GM21381 (cell line): ENCODE measurements around the gene PPP4R4.

Experiments
- ATAC-seq: cut with Tn5 transposase; IDR thresholded peaks from one replicate; pipeline ENCODE4 v1.9.1; 2021; ENCODE audit warnings: mild to moderate bottlenecking, moderate library complexity; ENCODE audit not compliant: unreplicated experiment

Gene PPP4R4

DNA sequence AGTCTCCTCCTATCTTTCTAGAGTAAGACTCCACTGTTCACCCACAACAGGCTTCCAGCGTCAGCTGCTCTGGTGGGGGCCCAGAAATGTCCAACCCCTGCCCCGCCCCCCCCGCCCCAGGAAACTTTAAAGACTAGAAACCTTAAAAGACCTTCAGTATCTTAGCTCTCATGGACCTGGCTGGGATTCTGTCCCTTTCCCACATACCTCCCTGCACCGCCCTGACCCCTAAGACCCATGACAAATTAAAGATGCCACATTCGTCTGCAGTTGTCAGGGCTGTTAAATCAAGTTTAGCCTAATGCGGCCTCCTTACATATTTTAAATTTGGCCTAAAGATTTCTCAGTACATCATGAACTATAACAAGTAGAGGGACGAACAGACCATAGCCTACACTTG is 129.0 kb downstream of the PPP4R4 start:
- ATAC-seq = no peak

DNA sequence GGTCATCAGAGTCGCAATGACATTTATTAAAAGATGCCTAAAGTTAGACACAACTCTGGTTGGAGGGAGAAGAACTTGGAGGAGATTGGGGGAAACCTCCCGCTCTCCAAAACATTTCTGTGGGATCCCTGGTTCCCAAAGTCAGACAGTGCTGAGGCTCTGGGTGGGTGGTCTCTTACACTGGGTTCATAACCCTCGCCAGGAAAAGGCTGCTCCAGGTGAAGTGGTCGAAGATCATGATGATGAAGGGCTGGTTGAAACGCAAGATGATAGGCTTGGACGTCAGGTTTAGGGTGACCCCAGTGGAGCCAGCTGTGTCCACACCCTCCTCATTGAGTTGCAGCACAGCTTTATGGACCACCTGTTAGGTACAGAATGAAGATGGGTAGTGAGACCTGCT is 130.1 kb downstream of the PPP4R4 start:
- ATAC-seq = no peak

DNA sequence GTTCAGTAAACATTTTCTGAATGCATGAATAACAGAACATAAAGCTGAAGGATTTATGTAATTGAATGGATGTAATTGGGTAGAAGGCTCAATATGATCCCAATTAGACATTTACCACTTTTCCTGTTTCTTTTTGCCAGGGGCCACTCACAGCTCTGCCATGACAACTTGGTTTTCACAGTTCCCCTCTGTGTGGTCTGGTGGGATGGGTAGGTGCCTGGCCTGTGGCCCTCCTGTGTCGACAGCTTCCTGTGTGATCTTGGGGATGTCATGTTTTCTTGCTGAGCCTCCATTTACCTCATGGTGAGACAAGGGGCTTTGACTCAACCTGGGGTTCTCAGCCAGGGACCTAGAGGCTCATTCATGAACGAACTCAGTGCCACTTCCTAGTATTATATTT is 131.5 kb downstream of the PPP4R4 start:
- ATAC-seq = no peak

DNA sequence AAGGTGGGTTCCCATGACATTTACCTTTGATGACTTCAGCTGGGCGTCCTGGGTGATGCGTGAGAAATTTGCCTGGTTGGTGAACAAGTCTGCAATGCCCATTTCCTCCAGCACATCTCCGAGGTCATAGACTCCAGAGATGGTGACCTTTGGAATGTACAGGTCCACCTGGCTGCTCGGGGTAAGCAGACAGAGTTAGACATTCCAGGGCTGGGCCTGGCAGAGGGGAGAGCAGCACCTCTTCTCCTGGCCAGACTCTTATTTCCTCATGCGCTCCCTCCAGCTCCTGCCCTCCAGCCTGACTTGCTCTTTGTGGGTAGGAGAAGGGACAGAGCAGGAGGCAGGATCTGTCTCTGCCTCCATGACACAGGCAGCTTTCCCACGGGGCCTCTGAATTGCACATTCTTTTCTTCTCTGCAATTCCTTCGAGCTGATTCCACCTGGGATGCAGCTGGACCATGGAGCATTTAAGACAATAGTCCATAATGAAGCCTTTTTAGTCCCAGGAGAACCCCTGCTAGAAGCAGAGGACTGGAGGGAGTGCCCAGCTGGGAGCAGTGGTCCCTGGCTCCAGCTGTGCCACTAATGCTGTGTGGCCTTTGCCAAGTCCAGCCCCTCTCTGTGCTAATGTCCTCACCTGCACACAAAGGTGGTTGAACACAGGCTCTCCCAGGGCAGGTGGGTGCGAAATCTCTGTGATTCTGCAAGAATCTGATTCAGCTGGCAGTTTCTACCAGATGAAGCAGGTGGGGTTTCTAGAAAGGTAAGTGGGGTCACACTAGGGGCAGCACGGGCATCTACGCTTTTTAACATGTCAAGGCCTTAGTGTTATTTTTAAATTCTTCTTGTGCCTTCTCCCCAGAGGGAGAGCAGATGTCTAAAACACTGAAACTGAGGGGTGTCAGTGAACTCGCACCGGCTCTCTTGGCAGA is 132.2 kb downstream of the PPP4R4 start:
- no peak for ATAC-seq

DNA sequence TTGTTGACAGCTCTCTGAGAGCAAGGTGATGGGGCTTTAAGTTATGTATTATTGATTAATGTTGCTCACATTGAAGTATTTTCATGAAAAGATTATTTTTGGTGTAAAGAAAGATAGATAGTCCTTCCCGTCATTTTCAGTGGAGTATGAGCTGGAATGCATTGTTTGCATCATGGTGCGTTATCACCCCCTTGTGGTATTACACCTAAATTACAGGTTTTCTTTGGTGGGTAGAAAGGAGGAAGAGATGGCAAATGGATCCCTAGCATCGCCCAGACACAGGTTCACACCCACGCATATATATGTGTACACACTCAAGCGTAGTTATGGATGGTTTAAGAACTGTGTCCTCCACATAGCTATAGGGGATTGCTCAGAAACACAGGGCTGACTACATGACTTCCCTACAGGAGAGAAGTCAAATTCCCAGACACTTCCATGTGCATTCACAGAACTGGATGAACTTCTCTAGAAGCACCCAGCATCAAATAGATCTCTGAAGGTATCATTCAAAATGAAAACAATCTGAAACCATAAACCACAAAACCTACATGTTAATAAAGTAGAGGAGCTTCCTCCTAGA is 133.4 kb downstream of the PPP4R4 start:
- ATAC-seq = no peak

DNA sequence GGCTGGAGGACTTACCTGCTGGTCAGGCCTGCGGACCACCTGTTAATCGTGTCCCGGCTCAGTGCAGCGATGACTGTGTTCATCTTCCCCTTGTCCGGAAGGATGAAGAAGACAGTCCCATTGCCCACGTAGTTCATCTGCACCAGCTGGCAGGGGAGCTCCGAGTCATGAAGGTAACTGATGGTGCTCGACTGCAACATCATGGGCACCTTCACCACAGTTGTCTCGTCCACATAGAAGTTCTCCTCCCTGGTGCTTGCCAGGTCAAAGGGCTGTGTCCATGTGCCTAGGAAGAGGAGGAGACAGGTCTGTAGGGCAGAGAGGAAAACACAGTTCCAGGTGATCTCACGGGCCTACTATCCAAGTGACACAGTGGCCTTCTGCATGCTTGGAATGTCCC is 135.6 kb downstream of the PPP4R4 start:
- ATAC-seq = no peak

DNA sequence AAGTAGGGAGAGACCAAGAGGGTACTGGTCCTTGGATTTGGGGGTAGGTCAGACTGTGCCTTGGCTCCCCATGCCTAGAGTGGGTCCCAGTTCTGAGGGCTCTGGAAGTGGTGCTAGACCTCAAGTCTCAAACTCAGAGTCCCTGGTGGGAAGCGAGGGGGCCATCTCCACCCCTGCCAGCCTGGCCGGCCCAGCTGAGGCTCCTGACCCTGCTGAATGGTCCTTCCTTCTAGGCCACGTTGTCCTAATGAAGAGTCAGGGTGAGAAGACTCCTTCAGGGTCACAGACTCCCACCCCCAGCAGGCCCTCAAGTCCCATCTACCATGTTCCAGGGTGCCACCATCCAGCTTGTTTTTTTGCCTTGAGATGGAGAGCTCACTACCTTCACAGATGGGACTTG is 136.1 kb downstream of the PPP4R4 start:
- ATAC-seq = no peak

DNA sequence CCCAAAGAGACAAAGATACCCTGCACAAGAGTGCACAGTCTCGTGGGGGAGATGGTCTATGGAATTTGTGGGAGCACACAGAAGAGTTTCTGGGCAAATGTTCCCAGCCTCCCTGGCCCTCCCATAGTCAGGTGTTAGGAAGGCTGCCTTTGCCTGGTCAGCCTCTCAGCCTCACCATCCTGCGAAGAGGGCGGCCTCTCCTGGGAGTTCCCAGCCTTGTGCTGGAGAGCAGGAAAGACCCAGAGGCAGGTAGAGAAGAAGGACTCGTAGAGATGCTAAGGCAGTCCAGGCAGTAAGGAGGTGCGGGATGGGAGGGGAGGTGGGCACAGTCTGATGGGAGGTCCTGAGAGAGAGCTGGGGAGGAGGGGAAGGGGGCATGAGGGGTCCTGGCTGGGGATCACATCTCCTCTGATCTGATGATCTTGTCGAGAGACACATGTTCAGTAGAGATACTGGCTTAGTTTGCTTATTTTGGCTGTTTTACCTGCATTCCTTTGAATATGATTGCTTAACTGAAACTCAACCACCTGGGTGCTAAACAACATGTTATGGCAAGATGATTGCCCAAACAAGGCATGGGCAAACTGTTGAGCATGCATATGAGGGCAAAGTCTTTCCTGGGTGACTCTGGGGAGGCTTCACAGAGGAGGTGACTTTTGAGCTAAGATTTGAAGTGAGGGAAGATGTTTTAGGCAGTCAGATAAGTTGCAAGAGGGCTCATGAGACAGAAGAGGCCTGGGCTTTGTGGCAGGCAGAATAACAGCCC is 138.5 kb downstream of the PPP4R4 start:
- no peak for ATAC-seq

DNA sequence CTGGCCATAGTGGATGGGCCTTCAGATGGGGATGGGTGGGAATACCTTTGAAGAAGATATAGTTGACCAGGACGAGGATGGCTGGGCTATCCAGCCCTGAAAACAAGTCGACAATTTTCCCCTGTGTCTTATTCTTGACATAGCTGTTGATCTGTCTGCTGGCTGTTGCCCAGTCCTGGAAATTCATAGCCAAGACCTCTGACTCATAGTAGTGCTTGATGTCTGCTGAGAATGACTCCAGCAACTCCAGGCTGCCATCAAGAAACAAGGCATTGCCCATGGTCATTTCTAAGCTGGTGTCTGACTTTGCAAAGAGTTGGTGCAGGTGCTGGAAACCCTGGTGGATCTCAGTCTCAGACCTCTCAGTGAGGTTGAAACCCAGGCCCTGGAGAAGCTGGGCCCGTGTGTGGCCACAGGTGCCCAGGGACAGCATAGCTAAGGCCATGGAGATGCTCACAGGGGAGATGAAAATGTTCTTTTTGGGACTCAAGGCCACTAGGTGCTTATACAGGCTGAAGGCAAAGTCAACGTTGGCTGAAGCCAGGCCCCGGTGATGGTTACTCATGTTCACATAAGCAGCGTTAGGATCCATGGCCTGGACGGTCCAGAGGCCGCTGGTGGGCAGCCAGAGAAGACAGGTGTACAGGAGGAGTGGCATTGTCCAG is 140.0 kb downstream of the PPP4R4 start:
- ATAC-seq = no peak

DNA sequence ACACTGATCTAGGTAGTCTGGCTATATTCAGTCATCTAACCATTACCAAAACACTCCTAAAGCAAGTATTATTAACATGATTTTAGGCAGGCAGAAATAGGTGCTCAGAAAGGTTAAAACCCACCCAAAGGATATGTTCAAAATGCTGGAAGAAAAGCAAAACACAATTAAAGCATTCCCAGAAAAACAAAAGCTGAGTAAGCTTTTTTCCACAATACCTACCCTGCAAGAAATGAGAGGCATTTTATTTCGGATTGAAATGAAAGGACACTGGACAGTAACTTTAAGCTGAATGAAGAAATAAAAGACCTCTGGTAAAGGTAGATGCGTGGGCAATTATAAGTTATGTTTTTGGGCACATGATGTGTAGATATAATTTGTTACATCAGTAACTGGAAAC is 140.8 kb downstream of the PPP4R4 start:
- ATAC-seq = no peak

DNA sequence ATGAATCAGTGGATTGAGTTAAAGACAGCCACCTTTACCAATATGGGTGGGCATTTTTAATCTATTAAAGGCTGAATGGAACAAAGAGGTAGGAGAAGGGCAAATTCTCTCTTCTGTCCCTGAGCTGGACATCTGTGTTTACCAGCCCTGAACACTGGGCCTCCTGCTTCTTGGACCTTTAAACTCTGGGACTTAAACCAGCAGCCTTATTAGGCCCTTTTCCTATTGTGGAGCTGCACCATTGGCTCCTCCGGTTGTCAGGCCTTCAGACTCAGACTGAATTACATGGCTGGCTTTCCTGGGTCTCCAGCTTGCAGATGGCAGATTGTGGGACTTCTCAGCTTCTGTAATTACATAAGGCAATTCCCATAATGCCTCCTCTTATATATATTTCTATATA is 142.6 kb downstream of the PPP4R4 start:
- ATAC-seq = no peak

DNA sequence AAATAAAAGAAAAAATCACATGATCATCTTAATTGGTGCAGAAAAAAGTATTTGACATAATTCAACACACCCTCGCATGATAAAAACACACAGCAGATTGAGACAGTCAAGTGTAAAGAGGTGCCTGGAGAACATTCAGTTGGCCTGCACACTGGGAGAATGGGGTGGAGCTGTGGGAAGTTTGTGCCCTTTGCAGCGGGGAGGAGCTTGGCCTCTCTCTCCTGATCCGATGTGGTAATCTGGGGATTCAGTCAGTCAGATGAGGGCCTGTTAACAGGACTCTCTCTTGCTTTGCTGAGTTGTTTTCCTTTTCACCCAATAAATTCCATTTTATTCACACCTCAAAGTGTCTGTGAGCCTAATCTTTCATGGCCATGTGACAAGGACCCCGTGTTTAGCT is 143.1 kb downstream of the PPP4R4 start:
- no peak for ATAC-seq

DNA sequence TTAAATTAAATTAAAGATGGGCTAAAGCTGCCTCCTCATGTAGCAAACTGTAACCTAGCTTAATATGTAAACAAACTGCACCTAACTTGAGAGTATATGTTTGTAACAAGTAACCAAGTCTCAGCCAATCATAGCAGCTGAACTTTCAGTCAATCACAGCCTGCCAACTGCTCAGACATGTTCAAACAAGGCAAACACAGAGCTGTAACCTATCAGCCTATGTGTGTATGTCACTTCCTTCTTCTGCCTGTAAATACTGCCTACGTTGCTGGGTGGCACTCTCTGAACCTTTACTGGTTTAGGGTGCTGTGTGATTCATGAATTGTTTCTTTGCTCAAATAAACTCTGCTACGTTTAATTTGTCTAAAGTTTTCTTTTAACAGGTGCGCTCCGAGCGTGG is 146.1 kb downstream of the PPP4R4 start:
- no peak for ATAC-seq

DNA sequence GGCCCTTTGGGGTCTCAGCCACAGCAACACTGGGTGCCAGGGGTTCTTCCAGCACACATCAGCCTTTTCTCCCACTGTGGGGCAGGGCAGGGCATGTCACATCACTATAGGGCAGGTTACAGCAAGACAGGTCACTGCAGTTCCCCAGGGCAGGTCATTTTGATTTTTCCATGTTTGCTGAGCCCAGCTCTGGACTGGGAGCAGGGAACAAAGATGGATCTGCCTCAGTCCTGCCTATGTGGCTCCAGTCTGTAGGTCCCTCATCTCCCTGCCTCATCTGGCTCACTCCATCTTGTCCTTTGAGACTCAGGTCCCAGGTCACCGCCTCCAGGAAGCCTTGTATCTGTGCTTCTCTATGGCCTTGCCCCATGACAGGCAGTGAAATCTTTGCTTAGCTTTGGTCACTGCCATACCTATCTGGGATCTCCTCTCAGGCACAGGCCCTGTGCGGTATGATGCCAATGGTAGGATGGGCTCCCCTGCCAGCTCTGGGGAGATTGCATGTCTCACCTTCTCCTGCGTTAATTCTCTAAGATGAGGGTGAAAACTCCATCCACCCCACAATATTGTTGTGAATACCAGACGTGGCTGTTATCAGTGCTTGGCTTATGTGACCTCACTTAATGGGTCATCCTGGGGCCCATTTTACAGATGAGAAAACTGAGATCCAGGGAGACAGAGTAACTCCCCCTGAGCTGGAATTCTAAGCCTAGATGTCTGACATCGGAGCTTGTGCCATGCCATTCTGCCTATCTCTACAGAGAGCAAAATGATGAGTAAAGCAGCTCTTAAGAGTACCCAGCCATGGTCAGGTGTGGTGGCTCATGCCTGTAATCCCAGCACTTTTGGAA is 147.5 kb downstream of the PPP4R4 start:
- ATAC-seq = no peak

DNA sequence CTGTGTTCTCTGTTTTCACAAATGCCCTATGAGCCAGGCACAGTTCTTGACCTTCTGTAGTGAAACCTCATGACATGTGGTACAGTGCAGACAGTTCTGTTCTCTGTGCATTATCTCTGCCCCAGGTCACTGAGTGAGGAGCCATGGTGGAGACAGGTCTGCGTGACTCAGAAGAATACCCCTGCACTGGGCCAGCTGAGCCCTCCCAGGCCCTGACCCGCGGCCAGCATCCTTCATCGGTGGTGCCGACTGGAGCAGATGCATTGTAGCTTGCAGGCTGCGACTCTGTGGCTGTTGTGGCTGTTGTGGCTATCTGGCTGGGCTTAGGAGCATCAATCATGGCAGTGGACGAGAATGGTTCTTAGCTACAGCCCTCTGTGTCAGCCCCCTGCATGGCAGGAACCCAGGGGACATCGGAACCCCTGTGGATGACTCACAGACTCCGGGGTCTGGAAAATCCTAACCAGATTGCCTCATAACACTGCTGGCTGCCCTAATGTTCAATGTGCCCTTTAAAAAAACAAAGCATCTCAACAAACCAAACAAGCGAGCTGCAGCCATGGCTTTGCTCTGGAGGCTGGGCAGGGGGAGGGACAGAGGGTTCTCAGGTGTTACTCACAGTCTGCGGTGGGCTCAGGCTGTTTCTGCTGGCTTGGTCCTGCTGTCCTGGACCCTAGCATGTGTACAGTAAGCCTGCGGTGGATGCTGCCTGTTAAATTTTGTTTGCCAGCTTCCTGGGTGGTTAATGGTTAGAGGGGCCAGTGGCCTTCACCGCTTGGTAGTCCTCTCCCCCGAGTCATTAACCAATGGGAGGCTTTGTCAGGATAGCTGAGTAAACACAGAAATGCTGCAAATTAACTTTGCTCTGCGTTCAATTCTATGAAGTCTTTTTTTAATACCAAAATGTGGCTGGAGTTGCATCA is 148.8 kb downstream of the PPP4R4 start, which contains the start of gene SERPINA6:
Gene SERPINA6 (minus strand): TSS at position 689 of the 923 bp plus-strand sequence. CDS start 8,688 bp downstream, outside the sequence.
- ATAC-seq = no peak

DNA sequence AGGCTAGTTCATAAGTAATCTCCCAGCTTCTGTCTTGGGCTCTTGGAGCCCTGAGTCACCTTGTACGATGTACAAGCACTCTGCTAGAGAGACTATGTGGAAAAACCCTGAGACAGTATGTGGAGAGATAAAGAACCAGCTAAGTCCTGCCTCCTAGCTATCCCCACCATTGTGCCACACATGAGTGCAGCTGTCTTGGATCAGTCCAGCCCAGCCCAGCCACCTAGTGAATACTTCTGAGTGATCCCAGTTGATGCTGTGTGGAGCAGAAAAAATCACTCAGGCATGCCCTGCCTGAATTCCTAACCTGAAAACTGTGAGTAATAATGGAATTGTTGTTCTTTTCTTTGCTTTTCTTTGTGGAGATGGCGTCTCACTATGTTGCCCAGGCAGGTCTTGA is 154.1 kb downstream of the PPP4R4 start:
- ATAC-seq = no peak
